CD1c-positive myeloid dendritic cell (primary cell): ENCODE measurements around the gene FOXA2.
"Not testable (repeated sequence)": the region's sequence is repeated elsewhere in the genome, so short reads cannot be mapped to it uniquely, and the experiment has no call there.

Experiments used
- DNase-seq: peaks from one replicate; pipeline ENCODE4 v3.0.0-alpha.2; 2016; ENCODE audit errors: extremely low spot score

FOXA2 gene

GRCh38 chr20:22584522-22584921 lies at the start of gene FOXA2:
Gene FOXA2 (minus strand): TSS chr20:22584572. CDS start chr20:22584278, 294 bp downstream.
- DNase-seq = no peak

- no peak for DNase-seq
These were observed 46.3 kb upstream of the FOXA2 start for GRCh38 chr20:22630701-22631100.

- DNase-seq = no peak
These were observed 45.6 kb upstream of the FOXA2 start for GRCh38 chr20:22629927-22630326.

GRCh38 chr20:22629447-22629846 lies 45.1 kb upstream of the FOXA2 start:
- no peak for DNase-seq

- DNase-seq = no peak
These were observed 42.1 kb upstream of the FOXA2 start for GRCh38 chr20:22626496-22626895.

GRCh38 chr20:22623211-22623610 lies 38.8 kb upstream of the FOXA2 start:
- DNase-seq = no peak

- no peak for DNase-seq
These were observed 36.0 kb upstream of the FOXA2 start for GRCh38 chr20:22620342-22620741.

- no peak for DNase-seq
These were observed 35.4 kb upstream of the FOXA2 start for GRCh38 chr20:22619806-22620205.

- no peak for DNase-seq
These were observed 34.9 kb upstream of the FOXA2 start for GRCh38 chr20:22619272-22619671.

- no peak for DNase-seq
These were observed 32.8 kb upstream of the FOXA2 start for GRCh38 chr20:22617160-22617559.

- DNase-seq = no peak
These were observed 32.2 kb upstream of the FOXA2 start for GRCh38 chr20:22616551-22616950.

GRCh38 chr20:22615425-22615824 lies 31.1 kb upstream of the FOXA2 start:
- DNase-seq = no peak

- DNase-seq = no peak
These were observed 27.3 kb upstream of the FOXA2 start for GRCh38 chr20:22611636-22612035.

GRCh38 chr20:22607695-22608094 lies 23.3 kb upstream of the FOXA2 start:
- DNase-seq = no peak

- no peak for DNase-seq
These were observed 20.4 kb upstream of the FOXA2 start for GRCh38 chr20:22604815-22605214.

GRCh38 chr20:22601361-22602141 lies 17.2 kb upstream of the FOXA2 start:
- DNase-seq = no peak

GRCh38 chr20:22599258-22599657 lies 14.9 kb upstream of the FOXA2 start:
- not testable (repeated sequence) for DNase-seq

GRCh38 chr20:22597303-22597702 lies 12.9 kb upstream of the FOXA2 start:
- no peak for DNase-seq

- no peak for DNase-seq
These were observed 6.3 kb upstream of the FOXA2 start for GRCh38 chr20:22590662-22591061.

GRCh38 chr20:22586645-22587310 lies 2.4 kb upstream of the FOXA2 start:
- peak; percentile 5 for DNase-seq

- DNase-seq = no peak
These were observed 1.6 kb upstream of the FOXA2 start for GRCh38 chr20:22585786-22586493.

- DNase-seq = no peak
These were observed 782 bp upstream of the FOXA2 start for GRCh38 chr20:22584922-22585785.
